Mesenchymal stem cell (in vitro differentiated cells and primary cell): ENCODE results near the gene LBR.
A peak's percentile ranks its signal among the peaks of the same experiment; 100 is the strongest.

ENCODE experiments used
- DNase-seq: peaks from one replicate; pipeline ENCODE4 v3.0.0-alpha.2; 2013
- H2AFZ ChIP-seq: one replicate; pipeline ENCODE4 v1.6.1; 2013; ENCODE audit warnings: low read depth, mild to moderate bottlenecking, control low read depth, inconsistent platforms, low read length, moderate library complexity
- H2AK5ac ChIP-seq: 2 replicates; pipeline ENCODE4 v1.6.1; 2013; ENCODE audit warnings: low read length, moderate library complexity, mild to moderate bottlenecking, inconsistent platforms; ENCODE audit not compliant: severe bottlenecking
- H2BK120ac ChIP-seq: one replicate; pipeline ENCODE4 v1.6.1; 2013; ENCODE audit warnings: low read depth, mild to moderate bottlenecking, inconsistent platforms, low read length, moderate library complexity
- H2BK12ac ChIP-seq, 2 experiments: one replicate each; pipeline ENCODE4 v1.6.1; 2013; ENCODE audit warnings: inconsistent platforms in 2 of 2, low read length in 2 of 2, mild to moderate bottlenecking in 2 of 2, moderate library complexity in 2 of 2, control low read depth in 1 of 2
- H2BK15ac ChIP-seq: one replicate; pipeline ENCODE4 v1.6.1; 2013; ENCODE audit warnings: mild to moderate bottlenecking, low read depth, inconsistent platforms; ENCODE audit not compliant: poor library complexity, severe bottlenecking
- H2BK5ac ChIP-seq: 2 replicates; pipeline ENCODE4 v1.6.1; 2013; ENCODE audit warnings: low read depth, mild to moderate bottlenecking, low read length, control low read depth, inconsistent platforms; ENCODE audit not compliant: poor library complexity, severe bottlenecking
- H3K14ac ChIP-seq, 2 experiments: one replicate each; pipeline ENCODE4 v1.6.1; 2013; ENCODE audit warnings: inconsistent platforms in 2 of 2, low read length in 2 of 2, control low read depth in 1 of 2, mild to moderate bottlenecking in 1 of 2, moderate library complexity in 1 of 2
- H3K18ac ChIP-seq, 2 experiments: one replicate each; pipeline ENCODE4 v1.6.1; 2013; ENCODE audit warnings: inconsistent platforms in 2 of 2, low read length in 2 of 2, control low read depth in 1 of 2, low read depth in 1 of 2, mild to moderate bottlenecking in 1 of 2
- H3K23ac ChIP-seq, 2 experiments: one replicate each; pipeline ENCODE4 v1.6.1; 2013; ENCODE audit warnings: inconsistent platforms in 2 of 2, low read length in 2 of 2, mild to moderate bottlenecking in 2 of 2, moderate library complexity in 2 of 2, control low read depth in 1 of 2
- H3K27ac ChIP-seq: 2 replicates; pipeline ENCODE4 v1.5.1; 2013; ENCODE audit warnings: mild to moderate bottlenecking, moderate library complexity, low read length, control low read depth, inconsistent platforms; ENCODE audit not compliant: poor library complexity, severe bottlenecking
- H3K27me3 ChIP-seq, 2 experiments: 2 replicates each; pipeline versions ENCODE4 v1.6.1 to v1.7.0; 2013; ENCODE audit warnings: low read length in 2 of 2, mild to moderate bottlenecking in 2 of 2, moderate library complexity in 2 of 2, control low read depth in 1 of 2, inconsistent platforms in 1 of 2; ENCODE audit not compliant: control insufficient read depth in 1 of 2, insufficient read depth in 1 of 2
- H3K36me3 ChIP-seq, 2 experiments: 2 replicates each; pipeline versions ENCODE4 v1.6.1 to v1.7.0; 2013; ENCODE audit warnings: low read length in 2 of 2, control low read depth in 1 of 2, inconsistent platforms in 1 of 2, low read depth in 1 of 2, mild to moderate bottlenecking in 1 of 2; ENCODE audit not compliant: insufficient read depth in 2 of 2, control insufficient read depth in 1 of 2
- H3K4ac ChIP-seq, 2 experiments: one replicate each; pipeline ENCODE4 v1.6.1; 2013; ENCODE audit warnings: inconsistent platforms in 2 of 2, low read length in 2 of 2, mild to moderate bottlenecking in 2 of 2, moderate library complexity in 2 of 2, control low read depth in 1 of 2, low read depth in 1 of 2
- H3K4me1 ChIP-seq: 2 replicates; pipeline ENCODE4 v1.6.1; 2013; ENCODE audit warnings: low read depth, low read length, control low read depth; ENCODE audit not compliant: control insufficient read depth, insufficient read depth
- H3K4me2 ChIP-seq: 2 replicates; pipeline ENCODE4 v1.6.1; 2013; ENCODE audit warnings: low read length, mild to moderate bottlenecking, inconsistent platforms; ENCODE audit not compliant: poor library complexity, severe bottlenecking
- H3K4me3 ChIP-seq, 2 experiments: 2 replicates each; pipeline versions ENCODE4 v1.5.1 to v1.7.0; 2013; ENCODE audit warnings: low read length in 2 of 2, mild to moderate bottlenecking in 2 of 2, control low read depth in 1 of 2, low read depth in 1 of 2; ENCODE audit not compliant: insufficient read depth in 1 of 2
- H3K79me1 ChIP-seq: replicated peaks from 2 replicates; pipeline ENCODE4 v1.6.1; 2013; ENCODE audit warnings: mild to moderate bottlenecking, control low read depth, low read length, inconsistent platforms; ENCODE audit not compliant: poor library complexity, severe bottlenecking
- H3K9ac ChIP-seq: 2 replicates; pipeline ENCODE4 v1.7.0; 2013; ENCODE audit warnings: mild to moderate bottlenecking, low read length, moderate library complexity
- H3K9me3 ChIP-seq: 2 replicates; pipeline ENCODE4 v1.7.0; 2013; ENCODE audit warnings: mild to moderate bottlenecking, low read length; ENCODE audit not compliant: control insufficient read depth
- H4K8ac ChIP-seq: one replicate; pipeline ENCODE4 v1.6.1; 2013; ENCODE audit warnings: inconsistent platforms, mild to moderate bottlenecking, low read length, moderate library complexity
- H4K91ac ChIP-seq: one replicate; pipeline ENCODE4 v1.6.1; 2013; ENCODE audit warnings: mild to moderate bottlenecking, low read length, inconsistent platforms
- WGBS: methylation state at CpG from one replicate; pipeline ENCODE4 v1.1.7; 2013; ENCODE audit warnings: mixed read lengths; 5-methylcytosine and 5-hydroxymethylcytosine counted together

Gene LBR

DNA sequence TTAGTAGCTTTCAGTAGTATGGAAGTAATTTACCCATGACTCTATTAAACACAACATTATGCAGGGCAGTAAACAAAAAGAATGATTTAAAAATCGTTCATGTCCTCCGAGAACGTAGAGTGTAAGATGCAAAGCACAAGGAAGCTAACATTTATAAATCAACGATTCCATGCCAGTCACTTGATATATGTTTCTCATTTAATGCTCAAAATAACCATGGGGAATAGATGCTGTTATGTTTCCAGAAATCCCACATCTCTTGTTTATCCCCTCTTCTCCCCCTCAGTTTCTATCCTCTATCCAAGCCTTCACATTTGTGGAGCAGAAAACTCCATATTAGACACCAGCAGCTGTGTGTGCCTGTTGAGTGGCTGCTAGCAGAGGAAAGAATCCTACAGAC lies 52.8 kb downstream of the LBR start:
- Histone ChIP-seq H2BK5ac (no peak overlapping the region), H3K4me3 (no peak overlapping the region), H3K27ac (no peak overlapping the region), H2AK5ac (no peak overlapping the region), H2BK120ac (no peak overlapping the region), H2AFZ (peak overlapping the region; percentile 4), H3K4me1 (peaks cover 3% of the 10 kb centered on the region), H3K9ac (no peak overlapping the region), H3K4me2 (no peak overlapping the region), H4K91ac (no peak overlapping the region), H4K8ac (no peak overlapping the region), H3K27me3 (no peaks in the 10 kb centered on the region), H2BK15ac (no peak overlapping the region), H3K9me3 (no peaks in the 10 kb centered on the region), H3K36me3 (no peaks in the 10 kb centered on the region), H3K14ac (no peak overlapping the region), H3K18ac (no peak overlapping the region), H3K23ac (no peak overlapping the region), H3K79me1 (no peaks in the 10 kb centered on the region), H3K4ac (no peak overlapping the region), H2BK12ac (no peak overlapping the region)
- DNase-seq: no peak
- 100% methylated on average over 3 of the region's 4 CpGs for WGBS

GRCh38 chr1:225373155-225373554 lies 54.7 kb downstream of the LBR start:
- H3K27me3 ChIP-seq: no peaks in the 10 kb centered on the region
- H3K79me1 ChIP-seq: no peaks in the 10 kb centered on the region
- H3K4me1 ChIP-seq: no peaks in the 10 kb centered on the region
- H3K4me3 ChIP-seq: no peak overlapping the region
- H4K8ac ChIP-seq: no peak overlapping the region
- H2BK12ac ChIP-seq: no peak overlapping the region
- H3K4me2 ChIP-seq: no peak overlapping the region
- no peaks in the 10 kb centered on the region for H3K9me3 ChIP-seq
- H3K27ac ChIP-seq: no peak overlapping the region
- H3K36me3 ChIP-seq: no peaks in the 10 kb centered on the region
- no peak overlapping the region for H2BK15ac ChIP-seq
- H3K9ac ChIP-seq: no peak overlapping the region
- no peak overlapping the region for H2AFZ ChIP-seq
- no peak overlapping the region for H2AK5ac ChIP-seq
- no peak overlapping the region for H3K18ac ChIP-seq
- DNase-seq: no peak
- no peak overlapping the region for H2BK120ac ChIP-seq
- H3K4ac ChIP-seq: no peak overlapping the region
- no peak overlapping the region for H4K91ac ChIP-seq
- no peak overlapping the region for H3K23ac ChIP-seq
- H2BK5ac ChIP-seq: no peak overlapping the region
- H3K14ac ChIP-seq: no peak overlapping the region
- 92% methylated on average over 21 of the region's 21 CpGs for WGBS

- no peaks in the 10 kb centered on the region for H3K36me3 ChIP-seq
- 100% methylated on average over 1 of the region's 3 CpGs for WGBS
- H4K8ac ChIP-seq: no peak overlapping the region
- no peak overlapping the region for H3K4ac ChIP-seq
- H3K27ac ChIP-seq: no peak overlapping the region
- H2BK15ac ChIP-seq: no peak overlapping the region
- H3K23ac ChIP-seq: no peak overlapping the region
- no peak overlapping the region for H3K4me3 ChIP-seq
- no peak overlapping the region for H3K14ac ChIP-seq
- no peaks in the 10 kb centered on the region for H3K79me1 ChIP-seq
- H3K18ac ChIP-seq: no peak overlapping the region
- H3K9me3 ChIP-seq: no peaks in the 10 kb centered on the region
- no peak overlapping the region for H2BK5ac ChIP-seq
- no peak for DNase-seq
- no peak overlapping the region for H2BK120ac ChIP-seq
- H3K27me3 ChIP-seq: no peaks in the 10 kb centered on the region
- no peak overlapping the region for H4K91ac ChIP-seq
- H3K9ac ChIP-seq: no peak overlapping the region
- H2AFZ ChIP-seq: no peak overlapping the region
- H2AK5ac ChIP-seq: no peak overlapping the region
- H2BK12ac ChIP-seq: no peak overlapping the region
- no peaks in the 10 kb centered on the region for H3K4me1 ChIP-seq
- no peak overlapping the region for H3K4me2 ChIP-seq
Observed at GRCh38 chr1:225371366-225372010, 56.4 kb downstream of the LBR start.

GRCh38 chr1:225368036-225368552 lies 59.7 kb downstream of the LBR start:
- H3K9ac ChIP-seq: no peak overlapping the region
- no peak overlapping the region for H2AK5ac ChIP-seq
- H3K79me1 ChIP-seq: no peaks in the 10 kb centered on the region
- H3K14ac ChIP-seq: no peak overlapping the region
- no peak overlapping the region for H3K4me2 ChIP-seq
- no peak overlapping the region for H3K18ac ChIP-seq
- DNase-seq: no peak
- H2BK5ac ChIP-seq: no peak overlapping the region
- H3K4ac ChIP-seq: no peak overlapping the region
- no peak overlapping the region for H4K8ac ChIP-seq
- no peak overlapping the region for H3K4me3 ChIP-seq
- H3K23ac ChIP-seq: no peak overlapping the region
- H3K27ac ChIP-seq: no peak overlapping the region
- no peak overlapping the region for H2BK120ac ChIP-seq
- no peaks in the 10 kb centered on the region for H3K36me3 ChIP-seq
- H3K9me3 ChIP-seq: no peaks in the 10 kb centered on the region
- H3K4me1 ChIP-seq: no peaks in the 10 kb centered on the region
- H2AFZ ChIP-seq: no peak overlapping the region
- H2BK15ac ChIP-seq: no peak overlapping the region
- 91% methylated on average over 2 of the region's 3 CpGs for WGBS
- H3K27me3 ChIP-seq: no peaks in the 10 kb centered on the region
- H4K91ac ChIP-seq: no peak overlapping the region
- no peak overlapping the region for H2BK12ac ChIP-seq
